AG04450 (cell line): Measurements from ENCODE around the gene TMSB10. TPM values are rescaled to one million over a fixed set of nuclear protein-coding genes. Genes with fewer than 3 reads are reported as not detected.

Source experiments
- CTCF ChIA-PET: fragments of 300-600, 350-600 bp; formaldehyde crosslinking; extraction: SDS; loops from one replicate; lab custom pipeline; 2022; ENCODE audit warnings: antibody characterized with exemption, inconsistent platforms; lab: Charles Lee
- POLR2A ChIA-PET: fragments of 350-600 bp; formaldehyde crosslinking; extraction: SDS; loops from one replicate; lab custom pipeline; 2021; ENCODE audit warnings: antibody characterized with exemption, inconsistent platforms; lab: Yijun Ruan, JAX
- DNase-seq: peaks from one replicate; pipeline ENCODE4 v3.0.0-alpha.2; 2011; ENCODE audit warnings: low read depth, low spot score
- H3K27ac ChIP-seq: one replicate; pipeline ENCODE4 v1.5.1; 2012; ENCODE audit warnings: low read depth, low read length, control low read depth
- H3K27me3 ChIP-seq: one replicate; pipeline ENCODE4 v1.6.0; 2012; ENCODE audit warnings: low read length; ENCODE audit not compliant: control insufficient read depth, insufficient read depth
- H3K4me3 ChIP-seq: 2 replicates; pipeline ENCODE4 v1.5.1; 2011; ENCODE audit warnings: mild to moderate bottlenecking, low read depth, low read length, control low read depth
- H3K9me3 ChIP-seq: 2 replicates; pipeline ENCODE4 v1.5.1; 2012; ENCODE audit warnings: low read length; ENCODE audit not compliant: control insufficient read depth, insufficient read depth
- CTCF ChIP-seq: IDR thresholded peaks from 2 replicates; pipeline ENCODE4 v1.5.1; 2011; ENCODE audit warnings: low read depth, low read length, control low read depth, inconsistent platforms
- polyA plus RNA-seq: library from polyadenylated mRNA; depleted of rRNA; stranded (reverse); fragments of >200 nt; gene quantifications from 2 replicates; pipeline ENCODE4 v1.2.3, GENCODE V29; 2011

Gene TMSB10
- polyA plus RNA-seq, 1 experiment = 5,651 TPM

GRCh38 chr2:84858123-84858522 lies 47.3 kb upstream of the TMSB10 start:
- H3K27ac ChIP-seq = no peak overlapping the region
- ChIA-PET CTCF (interaction anchor here (0.6 to 1.6 kb wide), 12 partner anchors 11 to 364 kb away, joined by 3 to 5 read pairs (median 3); no protein-coding TSS in a partner anchor), POLR2A (no interaction called here)
- H3K9me3 ChIP-seq = no peaks in the 10 kb centered on the region; the same call in 1 of the 2 replicates
- no peaks in the 10 kb centered on the region for H3K27me3 ChIP-seq
- no peak overlapping the region for H3K4me3 ChIP-seq
- DNase-seq = no peak
- peak; percentile 44 for TF ChIP-seq CTCF

GRCh38 chr2:84858937-84859336 lies 46.5 kb upstream of the TMSB10 start:
- H3K27ac ChIP-seq = no peak overlapping the region
- ChIA-PET POLR2A (no interaction called here), CTCF (interaction anchor here (1.3 to 1.6 kb wide), 2 partner anchors 126 to 202 kb away, joined by 3 to 4 read pairs; no protein-coding TSS in a partner anchor)
- H3K27me3 ChIP-seq = no peaks in the 10 kb centered on the region
- TF ChIP-seq CTCF = no peak
- no peak for DNase-seq
- no peak overlapping the region for H3K4me3 ChIP-seq
- H3K9me3 ChIP-seq = no peaks in the 10 kb centered on the region

DNA sequence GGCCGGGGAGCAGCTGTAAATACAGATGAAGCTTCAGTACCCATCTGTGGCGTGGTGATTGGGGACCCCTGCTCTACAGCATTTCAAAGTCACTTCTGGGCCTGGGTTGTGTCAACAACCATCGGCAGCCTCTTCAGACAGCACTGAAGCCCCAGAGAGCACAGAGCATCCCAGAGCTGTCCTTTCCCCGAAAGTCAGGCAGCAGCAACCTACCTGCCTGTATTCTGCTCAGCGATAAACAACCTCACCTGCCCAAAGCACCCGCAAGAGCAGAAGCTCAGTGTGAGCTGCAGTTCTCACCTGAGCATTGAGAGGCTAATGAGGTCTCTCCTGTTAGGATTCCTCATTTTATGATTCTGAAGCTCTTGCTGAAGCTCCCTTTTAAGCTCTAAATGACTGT lies 43.9 kb upstream of the TMSB10 start:
- no peak for TF ChIP-seq CTCF
- Histone ChIP-seq H3K27ac (no peak overlapping the region), H3K4me3 (no peak overlapping the region), H3K27me3 (no peaks in the 10 kb centered on the region), H3K9me3 (no peaks in the 10 kb centered on the region)
- CTCF ChIA-PET = interaction anchor here (1.7 kb wide), 1 partner anchor 23 kb away, joined by 5 read pairs; no protein-coding TSS in a partner anchor
- no peak for DNase-seq
- POLR2A ChIA-PET = no interaction called here

- Histone ChIP-seq H3K9me3 (no peaks in the 10 kb centered on the region), H3K27ac (no peak overlapping the region), H3K27me3 (no peaks in the 10 kb centered on the region), H3K4me3 (no peak overlapping the region)
- ChIA-PET CTCF (interaction anchor here (0.6 to 1.7 kb wide), 2 partner anchors 20 to 24 kb away, joined by 3 to 5 read pairs; no protein-coding TSS in a partner anchor), POLR2A (no interaction called here)
- no peak for TF ChIP-seq CTCF
- DNase-seq = no peak
Observed at GRCh38 chr2:84862006-84862405, 43.5 kb upstream of the TMSB10 start.

DNA sequence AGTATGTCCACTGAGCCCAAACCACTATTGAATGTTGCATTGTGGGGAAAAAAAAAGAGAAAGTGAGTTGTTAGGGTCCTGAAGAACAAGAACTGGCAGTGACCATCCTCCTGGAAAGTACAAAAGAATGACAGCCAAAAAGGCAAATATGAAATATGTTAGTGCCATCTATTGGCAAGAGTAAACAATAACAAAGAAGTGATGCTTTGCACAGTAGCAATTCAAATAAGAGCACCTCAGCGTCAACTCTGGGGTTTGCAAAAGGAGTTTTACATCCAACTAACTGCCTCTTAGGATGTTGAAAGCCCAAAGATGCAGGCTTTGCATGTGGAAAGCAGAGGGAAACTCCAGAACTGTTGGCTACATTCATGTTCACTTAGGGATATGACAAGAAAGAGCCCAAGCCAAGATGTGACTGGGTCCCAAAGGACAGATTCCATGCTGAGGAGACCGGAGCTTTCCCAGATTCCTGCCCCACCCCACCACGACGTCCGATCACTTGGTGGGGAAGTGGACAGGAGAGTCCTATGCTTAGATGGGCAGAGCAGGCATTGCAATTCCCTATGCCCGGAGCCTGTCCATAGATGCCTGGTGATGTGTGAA lies 40.2 kb upstream of the TMSB10 start:
- no peak for DNase-seq
- no peak overlapping the region for H3K27ac ChIP-seq
- ChIA-PET POLR2A (no interaction called here), CTCF (interaction anchor here (0.6 to 1.0 kb wide), 3 partner anchors 124 to 373 kb away, joined by 3 to 5 read pairs (median 3); no protein-coding TSS in a partner anchor)
- H3K4me3 ChIP-seq = no peak overlapping the region
- no peaks in the 10 kb centered on the region for H3K9me3 ChIP-seq
- H3K27me3 ChIP-seq = no peaks in the 10 kb centered on the region
- 0 out of 2 replicates have a peak, but pooled peaks have one; percentile 15 for TF ChIP-seq CTCF
